GM12878 (cell line): ENCODE results near the gene CFAP90. TPM values are rescaled to one million over a fixed set of nuclear protein-coding genes. Genes with fewer than 3 reads are reported as not detected.

Source experiments
- ATAC-seq: fragments of 200-7000 bp; cut with Tn5 transposase; 3 replicates; pipeline ENCODE4 v1.9.1; 2020; ENCODE audit warnings: mild to moderate bottlenecking, moderate library complexity
- BruUV-seq: library from RNA; stranded (reverse); fragments of 400-500 nt; replicated peaks from 2 replicates; lab custom pipeline; 2021; lab: Mats Ljungman, UMichigan
- CTCF ChIA-PET: fragments of 300-600 bp; sonication (Branson Sonifier 250); formaldehyde crosslinking; extraction: SDS; loops from one replicate; lab custom pipeline; 2021; ENCODE audit warnings: inconsistent platforms; lab: Yijun Ruan, JAX
- POLR2A ChIA-PET: fragments of 350-600 bp; formaldehyde crosslinking; extraction: SDS; loops from one replicate; lab custom pipeline; 2021; ENCODE audit warnings: inconsistent platforms; lab: Charles Lee
- RAD21 ChIA-PET: fragments of 300-600 bp; sonication (Branson Sonifier 250); formaldehyde crosslinking; loops from one replicate; lab custom pipeline; 2023; ENCODE audit warnings: antibody characterized with exemption; ENCODE audit not compliant: unreplicated experiment; lab: Charles Lee
- SMC1A ChIA-PET: fragments of 300-600 bp; sonication (Branson Sonifier 250); formaldehyde crosslinking; loops from one replicate; lab custom pipeline; 2023; ENCODE audit not compliant: unreplicated experiment, uncharacterized antibody; lab: Charles Lee
- DNase-seq: peaks from one replicate; pipeline ENCODE4 v3.0.0-alpha.2; 2011; ENCODE audit warnings: low read depth, low spot score
- FAIRE-seq: peaks from 3 replicates; lab custom pipeline; 2011; peaks lifted over from hg19 to GRCh38; lab: Jason Lieb, UNC
- H2AFZ ChIP-seq: 2 replicates; pipeline ENCODE4 v1.6.0; 2011; ENCODE audit warnings: low read depth, low read length, control low read depth; ENCODE audit not compliant: control insufficient read depth
- H3K27ac ChIP-seq: 2 replicates; pipeline ENCODE4 v1.5.1; 2011; ENCODE audit warnings: control low read depth; ENCODE audit not compliant: control insufficient read depth, insufficient read depth
- H3K27me3 ChIP-seq, 2 experiments: replicated peaks in 1 of 2; 2 replicates each; pipeline versions ENCODE4 v1.6.0 to v1.6.1; 2011; ENCODE audit warnings: low read length in 1 of 2; ENCODE audit not compliant: control insufficient read depth in 2 of 2, insufficient read depth in 2 of 2
- H3K36me3 ChIP-seq, 2 experiments: 2 replicates each; pipeline ENCODE4 v1.5.1; 2011; ENCODE audit warnings: low read length in 1 of 2; ENCODE audit not compliant: control insufficient read depth in 2 of 2, insufficient read depth in 2 of 2
- H3K4me1 ChIP-seq: 2 replicates; pipeline ENCODE4 v1.6.1; 2011; ENCODE audit warnings: mild to moderate bottlenecking, low read length, moderate library complexity, mixed read lengths; ENCODE audit not compliant: control insufficient read depth, insufficient read depth
- H3K4me2 ChIP-seq: 2 replicates; pipeline ENCODE4 v1.6.0; 2011; ENCODE audit warnings: control low read depth; ENCODE audit not compliant: control insufficient read depth, insufficient read depth
- H3K4me3 ChIP-seq: fragments of 200-600 bp; sonication (generic); 2 replicates; pipeline ENCODE4 v1.5.1; 2016
- H3K79me2 ChIP-seq: 2 replicates; pipeline ENCODE4 v1.6.0; 2011; ENCODE audit warnings: low read length; ENCODE audit not compliant: control insufficient read depth, insufficient read depth
- H3K9ac ChIP-seq: 2 replicates; pipeline ENCODE4 v1.8.0; 2011; ENCODE audit warnings: low read length, control low read depth, mixed read lengths; ENCODE audit not compliant: control insufficient read depth, insufficient read depth
- H3K9me3 ChIP-seq: replicated peaks from 3 replicates; pipeline ENCODE4 v1.5.1; 2011; ENCODE audit warnings: mild to moderate bottlenecking, low read length; ENCODE audit not compliant: control insufficient read depth, insufficient read depth
- H4K20me1 ChIP-seq: 2 replicates; pipeline ENCODE4 v1.6.0; 2011; ENCODE audit not compliant: control insufficient read depth, insufficient read depth
- CHD2 ChIP-seq: IDR thresholded peaks from 2 replicates; pipeline ENCODE4 v1.6.1; 2011; ENCODE audit warnings: low read depth, low read length, improper control_type of control experiment, borderline replicate concordance
- CHD4 ChIP-seq: fragments of 200-600 bp; sonication (generic); IDR thresholded peaks from 2 replicates; pipeline ENCODE4 v1.6.1; 2016; ENCODE audit warnings: mild to moderate bottlenecking
- CREB1 ChIP-seq: IDR thresholded peaks from 2 replicates; pipeline ENCODE4 v1.6.1; 2012; ENCODE audit warnings: low read depth, mild to moderate bottlenecking, inconsistent platforms
- DPF2 ChIP-seq: fragments of 450-650 bp; IDR thresholded peaks from 2 replicates; pipeline ENCODE4 v1.6.1; 2017; ENCODE audit warnings: mild to moderate bottlenecking
- EZH2 ChIP-seq: IDR thresholded peaks from 2 replicates; pipeline ENCODE4 v1.6.1; 2012; ENCODE audit warnings: low read depth, mild to moderate bottlenecking, control low read depth, inconsistent platforms, low read length, borderline replicate concordance; ENCODE audit not compliant: control insufficient read depth
- NRF1 ChIP-seq: conservative IDR thresholded peaks from 2 replicates; pipeline ENCODE4 v1.6.1; 2011; ENCODE audit warnings: mild to moderate bottlenecking, low read depth, low read length, improper control_type of control experiment
- POLR2AphosphoS5 ChIP-seq: IDR thresholded peaks from 2 replicates; pipeline ENCODE4 v1.6.1; 2011; ENCODE audit warnings: mild to moderate bottlenecking, low read length, inconsistent platforms
- POU2F2 ChIP-seq: IDR thresholded peaks from 3 replicates; pipeline ENCODE4 v1.6.1; 2011; ENCODE audit warnings: low read depth, mild to moderate bottlenecking, low read length, borderline replicate concordance
- SMAD1 ChIP-seq: fragments of 450-650 bp; IDR thresholded peaks from 2 replicates; pipeline ENCODE4 v1.6.1; 2018; ENCODE audit warnings: mild to moderate bottlenecking, low read depth; ENCODE audit not compliant: partially characterized antibody
- SREBF1 ChIP-seq: IDR thresholded peaks from 2 replicates; pipeline ENCODE4 v1.6.1; 2012; ENCODE audit warnings: mild to moderate bottlenecking, low read length
- ZNF24 ChIP-seq: fragments of 450-650 bp; IDR thresholded peaks from 2 replicates; pipeline ENCODE4 v1.6.1; 2017; ENCODE audit warnings: antibody characterized with exemption, mild to moderate bottlenecking
- ZNF384 ChIP-seq: IDR thresholded peaks from 2 replicates; pipeline ENCODE4 v1.6.1; 2012; ENCODE audit warnings: low read depth, mild to moderate bottlenecking, low read length, improper control_type of control experiment, borderline replicate concordance
- WGBS: methylation state at CpG from one replicate; pipeline ENCODE4 v1.1.6; 2016; ENCODE audit warnings: low lambda C conversion rate; ENCODE audit not compliant: insufficient replicate concordance, insufficient coverage; ENCODE audit errors: missing lambda C conversion rate; 5-methylcytosine and 5-hydroxymethylcytosine counted together
- in situ Hi-C: fragments of 300-500 bp; cut with MboI; formaldehyde crosslinking; loops from 9 replicates; pipeline ENCODE4 v1.14.3; 2018; ENCODE audit warnings: mixed read lengths
- intact Hi-C: fragments of 100-400 bp; cut with micrococcal nuclease; formaldehyde crosslinking; loops from one replicate; pipeline ENCODE4 v1.14.2; 2022; ENCODE audit not compliant: unreplicated experiment
- polyA plus RNA-seq, 11 experiments: library from polyadenylated mRNA; depleted of rRNA in 4 of 11; unstranded in 6 of 11; stranded (reverse) in 5 of 11; fragments of >200 nt; fragmentation: Nextera tagmentation in 4 of 11; fragmentation: Illumina TruSeq in 1 of 11; extraction: Ambion mirVana in 4 of 11; extraction: Trizol in 1 of 11; gene quantifications; 1 replicate in 1 of 11; 2 replicates in 10 of 11; pipeline versions ENCODE4 v1.2.1 to v1.2.3, GENCODE V29; 2011 to 2016; ENCODE audit warnings: inconsistent platforms in 2 of 11, missing spikeins in 2 of 11, low read depth in 1 of 11
- total RNA-seq, 4 experiments: library from RNA; depleted of rRNA in 3 of 4; stranded (reverse); fragments of >200 nt in 3 of 4; fragmentation: Illumina TruSeq in 1 of 4; extraction: Trizol in 1 of 4; gene quantifications; 2 replicates each; pipeline versions ENCODE4 v1.2.1 to v1.2.3, GENCODE V29; 2013 to 2021
- TF ChIP-seq, protein P1 (sequence below): IDR thresholded peaks from 2 replicates; pipeline ENCODE4 v1.6.1; 2011; ENCODE audit warnings: borderline replicate concordance, low read depth, mild to moderate bottlenecking, moderate library complexity, mixed read lengths, low read length; ENCODE audit not compliant: insufficient read depth; ENCODE audit errors: extremely low read length
- TF ChIP-seq, protein P2 (sequence below): fragments of 450-650 bp; IDR thresholded peaks from 2 replicates; pipeline ENCODE4 v1.6.1; 2017; ENCODE audit warnings: mild to moderate bottlenecking, moderate library complexity
- TF ChIP-seq, protein P3 (sequence below): IDR thresholded peaks from 2 replicates; pipeline ENCODE4 v1.6.1; 2011; ENCODE audit warnings: low read depth, low read length, improper control_type of control experiment, borderline replicate concordance

Gene CFAP90
- total and polyA plus RNA-seq, 10 of the 15 experiments (the other 5 are each of a cell fraction or from before 2014, with no cell fraction given), result not detected

DNA sequence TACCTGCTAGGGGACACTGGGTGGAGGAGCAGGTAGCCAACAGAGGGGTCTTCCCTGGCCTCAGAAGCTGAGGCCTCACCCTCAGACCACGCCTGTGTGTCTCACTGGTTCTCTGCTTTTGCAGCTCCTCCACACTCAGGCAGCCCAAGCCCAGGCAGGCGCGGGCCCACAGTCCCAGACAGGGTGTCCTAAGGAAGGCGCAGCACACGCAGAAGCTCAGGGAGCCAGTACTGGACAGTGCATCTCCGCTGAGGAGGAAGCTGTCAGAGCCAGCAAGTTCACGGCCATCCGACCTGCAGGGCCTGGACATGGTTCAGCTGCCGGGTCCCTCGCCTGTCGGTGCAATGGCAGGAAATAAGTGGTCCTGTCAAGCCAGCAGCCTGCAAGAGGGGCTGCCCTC is 25.3 kb downstream of the CFAP90 start:
- H3K79me2 ChIP-seq, result no peaks in the 10 kb centered on the region
- H3K4me2 ChIP-seq, result no peak overlapping the region
- H3K36me3 ChIP-seq, result no peaks in the 10 kb centered on the region
- no peak overlapping the region for H3K9ac ChIP-seq
- no peaks in the 10 kb centered on the region for H3K9me3 ChIP-seq
- H3K27me3 ChIP-seq, result peaks cover 0 to 1% of the 10 kb centered on the region in 2 experiments; a peak in 2 of 4 replicates
- RAD21 ChIA-PET, result no interaction called here
- 46% methylated on average over 11 of the region's 11 CpGs for WGBS
- in situ Hi-C loops, result no loop called here
- no TSS peak for BruUV-seq
- SMC1A ChIA-PET, result no interaction called here
- POLR2A ChIA-PET, result no interaction called here
- H4K20me1 ChIP-seq, result no peaks in the 10 kb centered on the region
- ATAC-seq (no peak), FAIRE-seq (no peak), DNase-seq (no peak)
- no peak overlapping the region for H2AFZ ChIP-seq
- no peak for TF ChIP-seq CREB1
- TF ChIP-seq, protein P1, sequence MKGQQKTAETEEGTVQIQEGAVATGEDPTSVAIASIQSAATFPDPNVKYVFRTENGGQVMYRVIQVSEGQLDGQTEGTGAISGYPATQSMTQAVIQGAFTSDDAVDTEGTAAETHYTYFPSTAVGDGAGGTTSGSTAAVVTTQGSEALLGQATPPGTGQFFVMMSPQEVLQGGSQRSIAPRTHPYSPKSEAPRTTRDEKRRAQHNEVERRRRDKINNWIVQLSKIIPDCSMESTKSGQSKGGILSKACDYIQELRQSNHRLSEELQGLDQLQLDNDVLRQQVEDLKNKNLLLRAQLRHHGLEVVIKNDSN, result no peak
- no peak for TF ChIP-seq POU2F2
- TF ChIP-seq POLR2AphosphoS5, result no peak
- TF ChIP-seq, protein P2, sequence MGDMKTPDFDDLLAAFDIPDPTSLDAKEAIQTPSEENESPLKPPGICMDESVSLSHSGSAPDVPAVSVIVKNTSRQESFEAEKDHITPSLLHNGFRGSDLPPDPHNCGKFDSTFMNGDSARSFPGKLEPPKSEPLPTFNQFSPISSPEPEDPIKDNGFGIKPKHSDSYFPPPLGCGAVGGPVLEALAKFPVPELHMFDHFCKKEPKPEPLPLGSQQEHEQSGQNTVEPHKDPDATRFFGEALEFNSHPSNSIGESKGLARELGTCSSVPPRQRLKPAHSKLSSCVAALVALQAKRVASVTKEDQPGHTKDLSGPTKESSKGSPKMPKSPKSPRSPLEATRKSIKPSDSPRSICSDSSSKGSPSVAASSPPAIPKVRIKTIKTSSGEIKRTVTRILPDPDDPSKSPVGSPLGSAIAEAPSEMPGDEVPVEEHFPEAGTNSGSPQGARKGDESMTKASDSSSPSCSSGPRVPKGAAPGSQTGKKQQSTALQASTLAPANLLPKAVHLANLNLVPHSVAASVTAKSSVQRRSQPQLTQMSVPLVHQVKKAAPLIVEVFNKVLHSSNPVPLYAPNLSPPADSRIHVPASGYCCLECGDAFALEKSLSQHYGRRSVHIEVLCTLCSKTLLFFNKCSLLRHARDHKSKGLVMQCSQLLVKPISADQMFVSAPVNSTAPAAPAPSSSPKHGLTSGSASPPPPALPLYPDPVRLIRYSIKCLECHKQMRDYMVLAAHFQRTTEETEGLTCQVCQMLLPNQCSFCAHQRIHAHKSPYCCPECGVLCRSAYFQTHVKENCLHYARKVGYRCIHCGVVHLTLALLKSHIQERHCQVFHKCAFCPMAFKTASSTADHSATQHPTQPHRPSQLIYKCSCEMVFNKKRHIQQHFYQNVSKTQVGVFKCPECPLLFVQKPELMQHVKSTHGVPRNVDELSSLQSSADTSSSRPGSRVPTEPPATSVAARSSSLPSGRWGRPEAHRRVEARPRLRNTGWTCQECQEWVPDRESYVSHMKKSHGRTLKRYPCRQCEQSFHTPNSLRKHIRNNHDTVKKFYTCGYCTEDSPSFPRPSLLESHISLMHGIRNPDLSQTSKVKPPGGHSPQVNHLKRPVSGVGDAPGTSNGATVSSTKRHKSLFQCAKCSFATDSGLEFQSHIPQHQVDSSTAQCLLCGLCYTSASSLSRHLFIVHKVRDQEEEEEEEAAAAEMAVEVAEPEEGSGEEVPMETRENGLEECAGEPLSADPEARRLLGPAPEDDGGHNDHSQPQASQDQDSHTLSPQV, result no peak
- TF ChIP-seq ZNF24, result no peak
- TF ChIP-seq, protein P3, sequence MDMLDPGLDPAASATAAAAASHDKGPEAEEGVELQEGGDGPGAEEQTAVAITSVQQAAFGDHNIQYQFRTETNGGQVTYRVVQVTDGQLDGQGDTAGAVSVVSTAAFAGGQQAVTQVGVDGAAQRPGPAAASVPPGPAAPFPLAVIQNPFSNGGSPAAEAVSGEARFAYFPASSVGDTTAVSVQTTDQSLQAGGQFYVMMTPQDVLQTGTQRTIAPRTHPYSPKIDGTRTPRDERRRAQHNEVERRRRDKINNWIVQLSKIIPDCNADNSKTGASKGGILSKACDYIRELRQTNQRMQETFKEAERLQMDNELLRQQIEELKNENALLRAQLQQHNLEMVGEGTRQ, result no peak
- TF ChIP-seq SREBF1, result no peak
- no peak for TF ChIP-seq EZH2
- TF ChIP-seq CHD4, result no peak
- no peak for TF ChIP-seq CHD2
- TF ChIP-seq ZNF384, result no peak
- no peak for TF ChIP-seq NRF1
- TF ChIP-seq DPF2, result no peak
- TF ChIP-seq SMAD1, result no peak
- CTCF ChIA-PET, result no interaction called here
- no peaks in the 10 kb centered on the region for H3K4me1 ChIP-seq
- H3K4me3 ChIP-seq, result no peak overlapping the region
- intact Hi-C loops, result no loop called here
- no peak overlapping the region for H3K27ac ChIP-seq
